Islet precursor cell (in vitro differentiated cells): ENCODE data around the gene QSOX1.
"Not testable (repeated sequence)": the region's sequence is repeated elsewhere in the genome, so short reads cannot be mapped to it uniquely, and the experiment has no call there.

Experiments used
- DNase-seq: peaks from one replicate; pipeline ENCODE4 v3.0.0-alpha.2; 2018

Gene QSOX1

GRCh38 chr1:180192172-180192571 lies 37.5 kb downstream of the QSOX1 start:
- DNase-seq = no peak

GRCh38 chr1:180193141-180194047 lies 38.7 kb downstream of the QSOX1 start:
- DNase-seq = no peak

- DNase-seq = no peak
These were observed 39.4 kb downstream of the QSOX1 start for GRCh38 chr1:180194048-180194425.

- no peak for DNase-seq
These were observed 40.0 kb downstream of the QSOX1 start for GRCh38 chr1:180194546-180195207.

GRCh38 chr1:180195401-180195800 lies 40.7 kb downstream of the QSOX1 start:
- DNase-seq = no peak

- DNase-seq = no peak
These were observed 41.2 kb downstream of the QSOX1 start for GRCh38 chr1:180195916-180196315.

- DNase-seq = no peak
These were observed 41.9 kb downstream of the QSOX1 start for GRCh38 chr1:180196436-180197003.

GRCh38 chr1:180197231-180197630 lies 42.6 kb downstream of the QSOX1 start:
- no peak for DNase-seq

DNA sequence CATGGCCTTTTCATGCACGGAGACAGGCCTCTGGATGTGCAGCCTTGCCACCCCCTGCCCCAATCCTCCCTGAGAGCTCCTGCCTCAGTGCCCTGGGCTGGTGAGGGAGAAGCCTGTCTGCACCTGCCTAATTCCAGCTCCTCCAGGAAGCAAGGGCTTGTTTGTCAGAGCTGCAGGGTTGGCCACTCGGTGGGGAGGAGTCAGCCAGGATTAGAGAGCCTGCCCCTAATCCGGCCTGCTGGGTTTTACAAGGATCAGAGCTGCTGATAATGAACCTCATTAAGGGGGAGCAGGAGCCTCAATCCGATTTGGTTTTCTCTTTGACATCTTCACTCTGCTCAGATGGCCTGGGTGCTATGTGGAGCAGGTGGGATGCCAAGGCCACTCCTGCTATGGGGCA lies 43.5 kb downstream of the QSOX1 start:
- no peak for DNase-seq

DNA sequence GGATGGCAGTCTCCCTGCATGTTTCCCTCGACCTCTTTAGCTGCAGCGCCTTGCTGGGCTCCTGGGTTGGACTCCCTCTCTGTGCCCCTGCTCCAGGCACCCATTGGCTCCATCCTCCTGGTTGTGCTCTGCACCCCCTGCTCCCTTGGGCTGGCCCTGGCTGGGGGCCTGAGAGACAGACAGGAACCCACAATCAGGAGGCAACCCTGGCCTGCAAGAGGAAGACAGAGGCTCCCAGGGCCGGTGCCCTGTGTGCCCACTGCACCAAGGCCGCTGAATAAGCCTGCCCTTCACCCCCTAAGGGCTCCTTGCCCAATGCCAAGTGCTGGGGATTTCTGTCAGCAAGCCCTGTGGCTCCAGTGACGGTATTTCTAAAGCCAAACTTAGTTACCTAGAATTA lies 43.9 kb downstream of the QSOX1 start:
- DNase-seq = no peak

DNA sequence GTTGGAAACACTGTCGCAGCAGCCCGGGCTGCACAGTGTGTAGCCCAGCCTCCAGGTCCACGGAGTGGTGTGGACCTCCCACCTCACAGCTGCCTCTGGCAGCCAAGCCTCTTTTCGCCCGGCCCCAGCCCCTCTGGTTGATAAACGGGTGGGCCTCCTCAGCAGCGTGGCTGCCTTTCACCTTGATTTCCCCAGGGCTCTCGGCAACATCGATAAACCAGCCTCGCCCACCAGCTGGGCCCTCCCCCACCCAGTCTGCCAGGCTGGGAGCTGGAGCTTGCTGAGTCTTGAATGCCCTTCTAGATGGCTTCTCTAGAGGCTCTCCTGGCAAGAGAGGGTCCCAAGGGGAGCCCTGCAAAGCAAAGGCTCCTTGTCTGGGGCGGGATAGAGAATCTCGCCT lies 44.3 kb downstream of the QSOX1 start:
- no peak for DNase-seq

DNA sequence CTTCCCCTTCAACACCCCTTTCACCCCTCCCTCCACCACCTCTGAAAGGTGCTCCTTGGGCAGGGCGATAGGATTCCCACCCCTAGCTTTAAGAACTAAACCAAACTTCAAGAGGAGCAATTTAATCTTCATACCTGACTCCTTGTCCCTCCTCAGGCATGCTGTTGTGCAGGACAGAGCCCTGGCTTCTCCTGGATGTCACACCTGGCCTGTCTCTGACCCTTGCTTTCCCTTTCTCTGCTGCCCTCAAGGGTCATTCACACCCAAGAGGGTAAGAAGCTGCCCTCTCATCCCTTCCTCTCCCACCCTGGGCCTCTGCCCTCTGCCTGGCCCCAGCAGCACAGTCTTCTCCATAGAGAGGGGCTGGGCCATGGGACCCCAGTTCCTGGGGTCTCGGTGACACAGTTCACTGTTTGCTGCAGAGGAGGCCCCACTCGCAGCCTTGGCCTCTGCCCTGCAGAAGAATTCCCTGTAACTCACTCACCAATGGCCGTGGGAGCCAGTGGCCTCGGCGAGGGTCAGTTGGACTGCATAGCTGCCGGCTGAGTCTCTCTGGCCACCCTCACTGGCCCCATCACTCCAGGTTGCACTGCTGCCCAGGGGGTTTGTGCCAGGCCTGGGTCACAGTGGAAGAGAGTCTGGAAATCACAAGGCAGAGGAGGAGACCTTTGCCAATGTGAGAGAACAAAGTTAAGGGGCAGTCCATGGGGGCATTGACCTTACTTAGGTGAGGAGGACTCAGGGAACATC lies 47.0 kb downstream of the QSOX1 start:
- DNase-seq = no peak

GRCh38 chr1:180202588-180202987 lies 47.9 kb downstream of the QSOX1 start:
- not testable (repeated sequence) for DNase-seq

GRCh38 chr1:180204231-180204630 lies 49.6 kb downstream of the QSOX1 start:
- DNase-seq = no peak

GRCh38 chr1:180206581-180206980 lies 51.9 kb downstream of the QSOX1 start:
- no peak for DNase-seq

DNA sequence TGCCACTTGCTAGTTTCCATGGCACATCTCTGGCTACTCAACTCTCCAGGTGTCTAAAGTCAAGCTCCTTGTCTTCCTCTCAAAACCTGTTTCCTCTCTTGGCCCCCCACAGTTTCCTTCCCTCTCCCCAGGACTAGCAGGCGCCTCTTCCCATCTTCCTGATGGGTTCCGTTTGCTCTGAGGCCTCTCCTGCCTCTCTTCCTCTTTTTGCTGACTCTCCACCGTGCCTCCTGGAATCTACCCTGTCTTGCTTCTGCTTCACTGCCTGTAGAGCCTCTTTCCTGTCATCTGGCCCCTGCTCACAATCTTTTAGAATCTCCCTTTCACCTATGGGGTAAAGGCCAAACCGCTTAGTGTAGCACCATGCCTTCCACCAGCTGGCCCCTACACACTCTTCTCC lies 53.6 kb downstream of the QSOX1 start:
- no peak for DNase-seq

GRCh38 chr1:180210008-180210620 lies 55.4 kb downstream of the QSOX1 start:
- DNase-seq = no peak

GRCh38 chr1:180211156-180211859 lies 56.6 kb downstream of the QSOX1 start:
- no peak for DNase-seq

DNA sequence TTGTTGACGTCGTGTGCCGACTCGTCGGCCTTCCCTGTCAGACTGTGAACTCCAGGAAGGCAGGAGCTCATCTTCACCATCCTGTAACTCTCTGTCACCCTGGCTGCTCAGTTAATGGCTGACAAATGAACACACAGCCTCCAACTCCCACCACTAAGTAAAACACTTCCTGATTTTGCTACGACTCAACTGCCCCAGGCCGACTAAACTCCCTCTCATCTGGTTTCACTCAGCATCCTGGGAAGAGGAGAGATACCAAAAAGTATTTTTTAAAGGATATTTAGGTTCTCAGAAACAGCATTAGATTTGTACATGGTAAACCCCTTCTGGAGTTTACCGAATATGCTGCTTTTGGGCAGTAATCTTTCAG lies 57.2 kb downstream of the QSOX1 start:
- DNase-seq = no peak

DNA sequence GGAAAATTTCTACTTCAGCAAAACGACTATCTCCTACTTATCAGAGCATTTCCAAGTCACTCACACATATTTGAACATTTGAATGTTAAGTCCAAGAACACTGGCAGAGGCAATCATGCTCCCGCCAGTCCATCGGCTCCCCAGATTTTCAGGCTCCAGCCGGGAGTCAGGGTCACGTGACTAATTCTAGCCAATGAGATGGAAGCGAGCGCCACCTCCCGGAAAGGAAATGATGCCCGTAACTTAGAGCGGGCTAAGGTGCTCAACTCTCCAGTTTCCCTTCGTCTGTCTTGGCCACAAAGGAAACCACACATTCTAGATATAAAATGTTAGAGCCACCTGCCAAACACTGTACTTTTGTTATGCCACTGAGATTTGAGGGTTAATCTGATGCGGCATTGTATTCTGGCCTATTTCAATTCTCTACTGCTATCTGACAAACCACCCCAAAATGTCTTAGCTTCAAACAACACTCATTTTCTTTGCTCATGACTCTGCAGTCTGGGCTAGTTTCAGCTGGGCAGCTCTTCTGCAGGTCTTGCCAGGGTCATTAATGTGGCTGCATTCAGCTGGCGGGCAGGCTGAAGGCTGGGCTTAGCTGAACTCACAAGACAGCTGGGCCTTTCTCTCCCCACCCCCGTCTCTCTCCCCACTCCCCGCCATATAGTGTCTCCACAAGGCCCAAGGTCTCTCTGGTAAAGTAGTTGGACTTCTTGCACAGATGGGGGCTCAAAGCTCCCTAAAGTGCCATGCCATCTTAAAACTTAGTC lies 58.9 kb downstream of the QSOX1 start:
- DNase-seq = peak; percentile 46

DNA sequence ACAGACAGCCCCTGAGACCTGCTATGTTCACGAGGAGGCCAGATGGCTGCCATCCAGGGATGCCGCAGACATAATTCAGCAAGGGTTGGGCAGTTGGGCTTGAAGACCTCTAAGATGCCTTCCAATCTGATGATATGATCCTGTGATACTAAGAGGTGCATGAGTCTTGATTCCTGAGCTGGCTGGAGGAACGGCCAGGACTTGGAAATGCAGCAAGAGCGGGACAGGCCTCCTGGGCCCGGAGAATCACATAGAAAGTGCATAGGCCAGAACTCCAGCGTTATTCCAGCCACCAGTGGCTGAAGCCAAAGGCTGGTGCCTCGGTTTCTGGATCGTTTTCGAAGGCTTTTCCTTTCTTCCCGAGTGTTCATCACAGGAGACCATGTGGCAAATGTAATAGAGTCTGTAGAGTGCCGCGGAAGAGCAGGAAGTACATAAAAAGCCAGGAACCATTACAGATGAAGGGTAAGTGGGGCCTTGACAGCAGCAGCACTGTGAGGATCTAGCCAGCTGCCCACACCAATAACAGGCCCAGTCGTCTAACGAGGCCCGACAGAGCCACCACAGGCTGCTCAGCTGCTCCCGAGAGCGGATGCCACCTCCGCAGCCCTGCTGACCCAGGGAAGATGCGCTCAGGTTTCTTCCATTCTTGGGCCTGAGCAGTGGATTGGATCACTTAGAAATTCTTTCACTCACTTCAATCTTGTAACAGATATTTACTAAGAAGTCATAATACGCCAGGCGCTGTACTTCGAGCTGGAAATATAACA lies 61.4 kb downstream of the QSOX1 start:
- peak; percentile 38 for DNase-seq
